ENCODE measurements around the gene TRIM14. TPM values are rescaled to one million over a fixed set of nuclear protein-coding genes. Genes with fewer than 3 reads are reported as not detected.

Gene TRIM14
- total RNA-seq, 1 experiment from 2014 or later, result 11.9 TPM

- TF ChIP-seq ZBTB43 (CRISPR knock-in tag; IDR thresholded peaks at IDR 0.05) (no peak), RORB (CRISPR knock-in tag; IDR thresholded peaks at IDR 0.05) (no peak), ZBTB21 (CRISPR knock-in tag; IDR thresholded peaks at IDR 0.05; ENCODE audit: borderline replicate concordance) (no peak), ZNF219 (CRISPR knock-in tag; IDR thresholded peaks at IDR 0.05; ENCODE audit: borderline replicate concordance) (no peak)
Observed at GRCh38 chr9:98121058-98121457, 2.0 kb upstream of the TRIM14 start (continued).

- ChIA-PET CTCF (interaction anchor here (0.7 to 1.1 kb wide), 4 partner anchors 47 to 72 kb away, joined by 3 read pairs; partner anchors contain the start of gene CORO2A), POLR2A (no interaction called here)
- Mint-ChIP-seq H3K4me3 (no peak overlapping the region), H3K36me3 (peaks cover 11% of the 10 kb centered on the region), H3K9me3 (no peaks in the 10 kb centered on the region), H3K27me3 (ENCODE audit: low read depth) (peaks cover 20% of the 10 kb centered on the region), H3K27ac (0 out of 2 replicates have a peak overlapping the region, but pooled peaks have one; percentile 7), H3K4me1 (peaks cover 19% of the 10 kb centered on the region)
- DNase-seq (ENCODE audit: low spot score) (no peak), ATAC-seq (no peak)
- TF ChIP-seq ARID4B (CRISPR knock-in tag; IDR thresholded peaks at IDR 0.05; ENCODE audit: borderline replicate concordance) (no peak), ZNF263 (CRISPR knock-in tag; IDR thresholded peaks at IDR 0.05; ENCODE audit: low read depth) (no peak), RELA (CRISPR knock-in tag; IDR thresholded peaks at IDR 0.05; ENCODE audit: borderline replicate concordance) (no peak), ZNF281 (CRISPR knock-in tag; IDR thresholded peaks at IDR 0.05) (no peak), AFF4 (CRISPR knock-in tag; IDR thresholded peaks at IDR 0.05; ENCODE audit: borderline replicate concordance) (no peak), ZNF416 (CRISPR knock-in tag; IDR thresholded peaks at IDR 0.05) (no peak), ZBTB21 (CRISPR knock-in tag; IDR thresholded peaks at IDR 0.05; ENCODE audit: borderline replicate concordance) (no peak), ZNF396 (CRISPR knock-in tag; IDR thresholded peaks at IDR 0.05; ENCODE audit: borderline replicate concordance) (no peak), ATF3 (CRISPR knock-in tag; conservative IDR thresholded peaks at IDR 0.05) (no peak), SOX15 (CRISPR knock-in tag; IDR thresholded peaks at IDR 0.05) (no peak), NR2C2 (CRISPR knock-in tag; IDR thresholded peaks at IDR 0.05) (no peak)
Observed at GRCh38 chr9:98120476-98120875, 1.5 kb upstream of the TRIM14 start.

All from WTC11 (cell line).